K562 (cell line): Measurements from ENCODE around the gene MLLT6. TPM values are rescaled to one million over a fixed set of nuclear protein-coding genes. Genes with fewer than 3 reads are reported as not detected.
A peak's percentile ranks its signal among the peaks of the same experiment; 100 is the strongest.

Experiments
- ATAC-seq: fragments of 200-7000 bp; cut with Tn5 transposase; 3 replicates; pipeline ENCODE4 v1.9.1; 2020; ENCODE audit warnings: moderate library complexity
- BruUV-seq: library from RNA; stranded (reverse); fragments of 400-500 nt; replicated peaks from 2 replicates; lab custom pipeline; 2021; lab: Mats Ljungman, UMichigan
- CTCF ChIA-PET: fragments of 300-600 bp; formaldehyde crosslinking; extraction: SDS; loops from one replicate; lab custom pipeline; 2021; ENCODE audit warnings: low intra/inter-chr PET ratio; lab: Yijun Ruan, JAX
- POLR2A ChIA-PET: fragments of 300-600, 350-650 bp; sonication (Branson Sonifier 250); formaldehyde crosslinking; extraction: SDS; loops from one replicate; lab custom pipeline; 2021; ENCODE audit warnings: antibody characterized with exemption, inconsistent platforms; lab: Yijun Ruan, JAX
- DNase-seq, 4 experiments: peaks; one replicate each; pipeline versions ENCODE4 v3.0.0 to v3.0.0-alpha.2; 2011 to 2018; ENCODE audit warnings: low spot score in 3 of 4, mixed read lengths in 3 of 4; ENCODE audit errors: extremely low read depth in 1 of 4
- FAIRE-seq: peaks from 2 replicates; lab custom pipeline; 2011; peaks lifted over from hg19 to GRCh38; lab: Jason Lieb, UNC
- H2AFZ ChIP-seq: 2 replicates; pipeline ENCODE4 v1.6.0; 2011; ENCODE audit warnings: low read depth, low read length, control low read depth, inconsistent platforms
- H3K27ac ChIP-seq: fragments of 200-600 bp; 3 replicates; pipeline ENCODE4 v1.8.0; 2011; ENCODE audit warnings: low read depth, mild to moderate bottlenecking, control low read depth, inconsistent platforms, low read length, moderate library complexity, mixed read lengths; ENCODE audit errors: extremely low read depth
- H3K27me3 ChIP-seq, 2 experiments: fragments of 300-600 bp in 1 of 2; 2 replicates in 1 of 2; 3 replicates in 1 of 2; pipeline versions ENCODE4 v1.6.0 to v1.8.0; 2011; ENCODE audit warnings: inconsistent platforms in 2 of 2, low read length in 2 of 2, mild to moderate bottlenecking in 1 of 2, mixed read lengths in 1 of 2, moderate library complexity in 1 of 2; ENCODE audit not compliant: control insufficient read depth in 2 of 2, insufficient read depth in 2 of 2
- H3K36me3 ChIP-seq: fragments of 300-600 bp; 3 replicates; pipeline ENCODE4 v1.8.0; 2011; ENCODE audit warnings: mild to moderate bottlenecking, low read length, inconsistent platforms; ENCODE audit not compliant: control insufficient read depth, insufficient read depth
- H3K4me1 ChIP-seq, 2 experiments: fragments of 200-600 bp in 1 of 2; replicated peaks in 1 of 2; 2 replicates in 1 of 2; 3 replicates in 1 of 2; pipeline versions ENCODE4 v1.5.1 to v1.8.0; 2011; ENCODE audit warnings: inconsistent platforms in 2 of 2, low read length in 2 of 2, mild to moderate bottlenecking in 1 of 2, mixed read lengths in 1 of 2, moderate library complexity in 1 of 2; ENCODE audit not compliant: control insufficient read depth in 2 of 2, insufficient read depth in 2 of 2
- H3K4me2 ChIP-seq: 2 replicates; pipeline ENCODE4 v1.6.1; 2011; ENCODE audit warnings: low read length, control low read depth, inconsistent platforms, mixed read lengths; ENCODE audit not compliant: insufficient read depth
- H3K4me3 ChIP-seq: fragments of 200-600 bp; sonication (generic), shearing (Covaris generic); 2 replicates; pipeline ENCODE4 v1.5.1; 2016; ENCODE audit warnings: control low read depth, inconsistent platforms
- H3K79me2 ChIP-seq: fragments of 200-600 bp; 3 replicates; pipeline ENCODE4 v1.8.0; 2011; ENCODE audit warnings: low read length, inconsistent platforms; ENCODE audit not compliant: control insufficient read depth, insufficient read depth
- H3K9ac ChIP-seq, 2 experiments: 2 replicates each; pipeline versions ENCODE4 v1.6.0 to v1.6.1; 2011; ENCODE audit warnings: low read depth in 2 of 2, low read length in 2 of 2, control low read depth in 1 of 2, inconsistent platforms in 1 of 2, mild to moderate bottlenecking in 1 of 2, mixed read lengths in 1 of 2; ENCODE audit not compliant: insufficient read depth in 1 of 2
- H3K9me1 ChIP-seq: one replicate; pipeline ENCODE4 v1.6.0; 2011; ENCODE audit warnings: inconsistent platforms, mild to moderate bottlenecking, low read length, moderate library complexity; ENCODE audit not compliant: control insufficient read depth, insufficient read depth
- H3K9me3 ChIP-seq: replicated peaks from 2 replicates; pipeline ENCODE4 v1.5.1; 2011; ENCODE audit warnings: low read depth, low read length, inconsistent platforms; ENCODE audit not compliant: control insufficient read depth, insufficient read depth
- H4K20me1 ChIP-seq: replicated peaks from 2 replicates; pipeline ENCODE4 v1.6.1; 2011; ENCODE audit warnings: low read length, inconsistent platforms, mixed read lengths; ENCODE audit not compliant: control insufficient read depth, insufficient read depth
- BMI1 ChIP-seq: fragments of 150-350 bp; IDR thresholded peaks from 2 replicates; pipeline ENCODE4 v1.6.1; 2014; ENCODE audit warnings: low read length
- CTBP1 ChIP-seq: fragments of 450-650 bp; IDR thresholded peaks from 2 replicates; pipeline ENCODE4 v1.6.1; 2016; ENCODE audit warnings: borderline replicate concordance
- LARP7 ChIP-seq: fragments of 450-650 bp; IDR thresholded peaks from 2 replicates; pipeline ENCODE4 v1.6.1; 2016
- MEIS2 ChIP-seq: fragments of 450-650 bp; IDR thresholded peaks from 2 replicates; pipeline ENCODE4 v1.6.1; 2014; ENCODE audit warnings: mild to moderate bottlenecking; ENCODE audit not compliant: partially characterized antibody
- NCOA4 ChIP-seq: fragments of 450-650 bp; IDR thresholded peaks from 2 replicates; pipeline ENCODE4 v1.6.1; 2018; ENCODE audit warnings: mild to moderate bottlenecking; ENCODE audit not compliant: partially characterized antibody
- SMARCA4 ChIP-seq: fragments of 450-650 bp; IDR thresholded peaks from 2 replicates; pipeline ENCODE4 v1.6.1; 2016
- SRF ChIP-seq, 2 experiments: fragments of 250-450, 450-650 bp in 1 of 2; sonication (Bioruptor Pico) in 1 of 2; sonication (generic) in 1 of 2; formaldehyde crosslinking; IDR thresholded peaks; 2 replicates each; pipeline versions ENCODE4 v1.5.0 to v1.5.1; 2020 to 2022; ENCODE audit warnings: mild to moderate bottlenecking in 1 of 2, missing genetic modification reagents in 1 of 2
- THRAP3 ChIP-seq: fragments of 450-650 bp; IDR thresholded peaks from 2 replicates; pipeline ENCODE4 v1.6.1; 2016; ENCODE audit warnings: mild to moderate bottlenecking, inconsistent platforms, borderline replicate concordance
- ZNF354B ChIP-seq: fragments of 250-450 bp; sonication (Bioruptor Pico); IDR thresholded peaks from 2 replicates; pipeline ENCODE4 v1.4.0; 2020
- WGBS: fragments of 100-300 bp; shearing (Covaris generic); methylation state at CpG from one replicate; pipeline ENCODE4 v1.1.6; 2016; ENCODE audit warnings: low coverage, mixed read lengths; ENCODE audit not compliant: insufficient coverage; ENCODE audit errors: missing lambda C conversion rate; 5-methylcytosine and 5-hydroxymethylcytosine counted together
- in situ Hi-C: fragments of 300-500 bp; cut with MboI; formaldehyde crosslinking; loops from 4 replicates; pipeline ENCODE4 v1.15.0; 2018; ENCODE audit warnings: inconsistent platforms, mixed read lengths
- intact Hi-C: fragments of 100-400 bp; cut with micrococcal nuclease; formaldehyde crosslinking; loops from 2 replicates; pipeline ENCODE4 v1.14.2; 2022
- polyA plus RNA-seq, 8 experiments: library from polyadenylated mRNA; depleted of rRNA in 4 of 8; stranded (reverse) in 5 of 8; unstranded in 3 of 8; fragments of >200 nt; fragmentation: Nextera tagmentation in 2 of 8; fragmentation: Illumina TruSeq in 1 of 8; extraction: Ambion mirVana in 2 of 8; extraction: Trizol in 1 of 8; gene quantifications; 2 replicates each; pipeline versions ENCODE4 v1.2.1 to v1.2.3, GENCODE V29; 2011 to 2014; ENCODE audit warnings: inconsistent platforms in 1 of 8, missing spikeins in 1 of 8
- total RNA-seq, 7 experiments: library from RNA; depleted of rRNA in 6 of 7; stranded (reverse); fragments of >200 nt in 6 of 7; fragmentation: Illumina TruSeq in 2 of 7; extraction: Trizol in 2 of 7; gene quantifications; 2 replicates each; pipeline versions ENCODE4 v1.2.1 to v1.2.3, GENCODE V29; 2011 to 2021; ENCODE audit warnings: low replicate concordance in 1 of 7
- TF ChIP-seq, protein P1 (sequence below): fragments of 450-650 bp; conservative IDR thresholded peaks from 2 replicates; pipeline ENCODE4 v1.6.1; 2016; ENCODE audit warnings: missing genetic modification characterization, low read depth, mild to moderate bottlenecking, control low read depth, missing compliant biosample characterization
- TF ChIP-seq, protein P2 (sequence below): fragments of 250-450 bp; sonication (Bioruptor Pico); IDR thresholded peaks from 2 replicates; pipeline ENCODE4 v1.4.0; 2020; ENCODE audit warnings: mild to moderate bottlenecking, moderate library complexity
- TF ChIP-seq, protein P3 (sequence below), 2 experiments: fragments of 450-650 bp in 1 of 2; IDR thresholded peaks; 2 replicates each; pipeline ENCODE4 v1.6.1; 2011 to 2017; ENCODE audit warnings: low read depth in 2 of 2, antibody characterized with exemption in 1 of 2, borderline replicate concordance in 1 of 2, low read length in 1 of 2, mild to moderate bottlenecking in 1 of 2, mixed read lengths in 1 of 2; ENCODE audit not compliant: control insufficient read depth in 1 of 2

Gene MLLT6
- total and polyA plus RNA-seq, 9 of the 15 experiments (the other 6 are each of a cell fraction or from before 2014, with no cell fraction given), result 3.1 to 71.7 (median 30.0) TPM

DNA sequence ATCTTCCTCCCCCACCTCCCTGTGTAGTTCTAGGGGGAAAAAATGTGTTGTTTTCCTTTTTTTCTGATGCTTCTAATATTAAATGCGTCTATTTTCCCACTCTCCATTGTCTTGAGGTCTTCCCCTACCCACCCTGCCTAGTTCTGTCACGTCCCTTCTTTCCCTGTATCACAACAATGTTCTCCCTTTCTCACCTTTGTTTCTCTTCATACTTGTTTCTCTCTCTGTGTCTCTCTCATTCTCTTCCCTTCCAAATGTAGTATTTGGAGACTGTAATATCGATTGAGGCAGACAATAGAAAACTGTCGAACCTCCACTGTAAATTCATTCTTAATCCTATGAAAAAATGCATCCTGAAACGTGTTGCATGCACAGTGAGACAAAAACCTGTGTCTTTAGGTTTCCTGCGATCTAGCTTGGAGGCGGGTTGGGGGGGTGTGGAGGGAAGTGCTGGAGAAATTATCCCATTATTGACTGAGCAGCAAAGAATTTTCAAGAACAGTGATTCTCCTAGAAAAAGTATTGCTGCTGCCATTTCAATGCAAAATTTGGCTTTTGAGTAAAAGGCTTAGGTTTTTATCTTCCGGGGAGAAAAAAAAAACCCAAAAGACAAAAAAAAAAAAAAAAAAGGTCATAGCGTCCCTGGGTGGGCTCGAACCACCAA lies 46.2 kb downstream of the MLLT6 start:
- intact Hi-C loops (loop anchor here (5.0 to 10.0 kb wide), 4 partner anchors 49 to 404 kb away; partner anchors contain the start of genes PLXDC1 and RPL23), in situ Hi-C loops (no loop called here)
- H3K9me3 ChIP-seq, result no peaks in the 10 kb centered on the region
- peak overlapping the region; percentile 86 for H3K4me2 ChIP-seq
- H3K27ac ChIP-seq, result peak overlapping the region; percentile 86
- DNase-seq (peak in 1 of 4 experiments; percentile 71), ATAC-seq (no peak), FAIRE-seq (no peak)
- H3K9me1 ChIP-seq, result no peaks in the 10 kb centered on the region
- peaks cover 16 to 52% of the 10 kb centered on the region in 2 experiments for H3K4me1 ChIP-seq
- H4K20me1 ChIP-seq, result no peaks in the 10 kb centered on the region; the same call in 1 of the 2 replicates
- peak overlapping the region; percentile 90 to 92; a peak in 3 of 4 replicates for H3K9ac ChIP-seq
- H3K4me3 ChIP-seq, result peak overlapping the region; percentile 74
- ChIA-PET CTCF (interaction anchor here (0.6 kb wide), 1 partner anchor 239 kb away, joined by 3 read pairs; no protein-coding TSS in a partner anchor), POLR2A (interaction anchor here (0.6 to 2.3 kb wide), 11 partner anchors 11 to 418 kb away, joined by 3 to 9 read pairs (median 3); partner anchors contain the start of gene LASP1)
- no TSS peak for BruUV-seq
- H2AFZ ChIP-seq, result peak overlapping the region; percentile 89
- H3K27me3 ChIP-seq, result no peaks in the 10 kb centered on the region
- WGBS, result 0% methylated on average over 8 of the region's 10 CpGs
- peaks cover 79% of the 10 kb centered on the region for H3K79me2 ChIP-seq
- peaks cover 25% of the 10 kb centered on the region for H3K36me3 ChIP-seq
- TF ChIP-seq, protein P1, sequence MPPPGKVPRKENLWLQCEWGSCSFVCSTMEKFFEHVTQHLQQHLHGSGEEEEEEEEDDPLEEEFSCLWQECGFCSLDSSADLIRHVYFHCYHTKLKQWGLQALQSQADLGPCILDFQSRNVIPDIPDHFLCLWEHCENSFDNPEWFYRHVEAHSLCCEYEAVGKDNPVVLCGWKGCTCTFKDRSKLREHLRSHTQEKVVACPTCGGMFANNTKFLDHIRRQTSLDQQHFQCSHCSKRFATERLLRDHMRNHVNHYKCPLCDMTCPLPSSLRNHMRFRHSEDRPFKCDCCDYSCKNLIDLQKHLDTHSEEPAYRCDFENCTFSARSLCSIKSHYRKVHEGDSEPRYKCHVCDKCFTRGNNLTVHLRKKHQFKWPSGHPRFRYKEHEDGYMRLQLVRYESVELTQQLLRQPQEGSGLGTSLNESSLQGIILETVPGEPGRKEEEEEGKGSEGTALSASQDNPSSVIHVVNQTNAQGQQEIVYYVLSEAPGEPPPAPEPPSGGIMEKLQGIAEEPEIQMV (tag), result no peak
- TF ChIP-seq SRF (CRISPR knock-in tag; IDR thresholded peaks at IDR 0.05) (no peak), LARP7 (peak; percentile 79; the same call in 1 of the 2 replicates), CTBP1 (no peak), ZNF354B (CRISPR knock-in tag) (no peak), NCOA4 (peak; percentile 68), SMARCA4 (peak; percentile 36; the same call in 1 of the 2 replicates), BMI1 (no peak), MEIS2 (no peak), THRAP3 (peak; percentile 92)
- TF ChIP-seq, protein P2, sequence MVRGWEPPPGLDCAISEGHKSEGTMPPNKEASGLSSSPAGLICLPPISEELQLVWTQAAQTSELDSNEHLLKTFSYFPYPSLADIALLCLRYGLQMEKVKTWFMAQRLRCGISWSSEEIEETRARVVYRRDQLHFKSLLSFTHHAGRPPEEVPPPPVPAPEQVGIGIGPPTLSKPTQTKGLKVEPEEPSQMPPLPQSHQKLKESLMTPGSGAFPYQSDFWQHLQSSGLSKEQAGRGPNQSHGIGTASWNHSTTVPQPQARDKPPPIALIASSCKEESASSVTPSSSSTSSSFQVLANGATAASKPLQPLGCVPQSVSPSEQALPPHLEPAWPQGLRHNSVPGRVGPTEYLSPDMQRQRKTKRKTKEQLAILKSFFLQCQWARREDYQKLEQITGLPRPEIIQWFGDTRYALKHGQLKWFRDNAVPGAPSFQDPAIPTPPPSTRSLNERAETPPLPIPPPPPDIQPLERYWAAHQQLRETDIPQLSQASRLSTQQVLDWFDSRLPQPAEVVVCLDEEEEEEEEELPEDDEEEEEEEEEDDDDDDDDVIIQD (CRISPR knock-in tag), result no peak
- TF ChIP-seq, protein P3, sequence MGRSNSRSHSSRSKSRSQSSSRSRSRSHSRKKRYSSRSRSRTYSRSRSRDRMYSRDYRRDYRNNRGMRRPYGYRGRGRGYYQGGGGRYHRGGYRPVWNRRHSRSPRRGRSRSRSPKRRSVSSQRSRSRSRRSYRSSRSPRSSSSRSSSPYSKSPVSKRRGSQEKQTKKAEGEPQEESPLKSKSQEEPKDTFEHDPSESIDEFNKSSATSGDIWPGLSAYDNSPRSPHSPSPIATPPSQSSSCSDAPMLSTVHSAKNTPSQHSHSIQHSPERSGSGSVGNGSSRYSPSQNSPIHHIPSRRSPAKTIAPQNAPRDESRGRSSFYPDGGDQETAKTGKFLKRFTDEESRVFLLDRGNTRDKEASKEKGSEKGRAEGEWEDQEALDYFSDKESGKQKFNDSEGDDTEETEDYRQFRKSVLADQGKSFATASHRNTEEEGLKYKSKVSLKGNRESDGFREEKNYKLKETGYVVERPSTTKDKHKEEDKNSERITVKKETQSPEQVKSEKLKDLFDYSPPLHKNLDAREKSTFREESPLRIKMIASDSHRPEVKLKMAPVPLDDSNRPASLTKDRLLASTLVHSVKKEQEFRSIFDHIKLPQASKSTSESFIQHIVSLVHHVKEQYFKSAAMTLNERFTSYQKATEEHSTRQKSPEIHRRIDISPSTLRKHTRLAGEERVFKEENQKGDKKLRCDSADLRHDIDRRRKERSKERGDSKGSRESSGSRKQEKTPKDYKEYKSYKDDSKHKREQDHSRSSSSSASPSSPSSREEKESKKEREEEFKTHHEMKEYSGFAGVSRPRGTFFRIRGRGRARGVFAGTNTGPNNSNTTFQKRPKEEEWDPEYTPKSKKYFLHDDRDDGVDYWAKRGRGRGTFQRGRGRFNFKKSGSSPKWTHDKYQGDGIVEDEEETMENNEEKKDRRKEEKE (IDR thresholded peaks at IDR 0.05; ENCODE audit: borderline replicate concordance in 1 of 2, control insufficient read depth in 1 of 2, low read depth in 2 of 2, low read length in 1 of 2), result peak in 1 of 2 experiments; percentile 43; a peak in 1 of 4 replicates
